ENCODE data around the gene PPP1R1C. TPM values are rescaled to one million over a fixed set of nuclear protein-coding genes. Genes with fewer than 3 reads are reported as not detected.
"Not testable (repeated sequence)": the region's sequence is repeated elsewhere in the genome, so short reads cannot be mapped to it uniquely, and the experiment has no call there.

PPP1R1C gene
- total RNA-seq, 2 donors from 2014 or later = 0.43 to 0.93 TPM

DNA sequence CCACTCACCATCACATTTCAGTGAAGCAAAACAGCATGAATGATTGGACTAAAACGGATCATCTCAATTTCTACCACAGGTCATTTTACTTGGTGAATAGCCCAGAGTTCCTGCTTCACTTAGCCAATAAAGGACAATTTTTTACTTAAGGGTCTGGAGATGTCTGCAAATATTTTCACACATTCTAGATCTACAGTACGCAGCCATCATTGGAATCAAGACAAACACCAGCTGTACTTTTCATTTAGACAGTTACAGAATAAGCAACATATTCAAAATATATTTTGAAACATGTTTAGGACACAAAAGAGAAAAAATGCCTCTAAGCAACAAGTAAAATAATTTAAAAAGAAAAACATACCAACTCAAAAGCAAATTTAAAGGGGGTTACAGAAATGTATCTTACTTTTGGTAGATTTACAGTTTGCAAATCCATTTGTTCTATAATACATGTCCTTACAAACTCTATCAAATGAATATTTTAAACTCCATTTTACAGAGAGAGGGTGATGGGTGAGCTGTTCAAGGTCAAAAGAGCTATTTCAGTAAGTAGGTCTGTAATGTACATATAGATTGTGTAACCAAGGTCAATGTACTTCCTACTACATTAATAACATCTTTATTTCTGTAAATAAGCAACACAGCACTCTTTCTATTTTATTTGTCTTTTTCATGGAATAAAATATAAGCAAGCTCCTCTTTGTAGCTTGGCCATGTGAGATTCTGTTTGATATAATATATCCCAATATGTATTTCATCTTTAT lies 13.4 kb downstream of the PPP1R1C start:
- intact Hi-C loops (cut with DNase I) = no loop called here
- DNase-seq (ENCODE audit: low spot score) = no peak

DNA sequence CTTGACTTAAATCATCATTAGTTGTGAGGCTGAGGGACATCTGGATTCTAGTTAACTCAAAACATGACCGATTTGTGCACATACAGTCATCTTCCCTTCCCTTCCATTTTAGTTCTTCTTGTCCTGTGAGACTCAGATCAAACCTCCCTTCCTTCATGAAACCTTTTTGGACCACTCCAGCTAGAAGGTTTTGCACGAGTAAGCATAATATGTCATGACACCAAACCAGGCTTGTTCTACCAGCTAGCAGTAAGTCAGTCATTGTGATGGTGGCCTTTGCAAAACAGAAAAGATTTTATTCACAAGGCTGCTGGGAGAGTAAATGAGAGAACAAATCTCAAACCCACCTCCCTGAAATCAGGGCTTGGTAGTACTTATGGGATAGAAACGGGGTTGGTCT lies 14.3 kb downstream of the PPP1R1C start:
- intact Hi-C loops (cut with DNase I) = no loop called here

DNA sequence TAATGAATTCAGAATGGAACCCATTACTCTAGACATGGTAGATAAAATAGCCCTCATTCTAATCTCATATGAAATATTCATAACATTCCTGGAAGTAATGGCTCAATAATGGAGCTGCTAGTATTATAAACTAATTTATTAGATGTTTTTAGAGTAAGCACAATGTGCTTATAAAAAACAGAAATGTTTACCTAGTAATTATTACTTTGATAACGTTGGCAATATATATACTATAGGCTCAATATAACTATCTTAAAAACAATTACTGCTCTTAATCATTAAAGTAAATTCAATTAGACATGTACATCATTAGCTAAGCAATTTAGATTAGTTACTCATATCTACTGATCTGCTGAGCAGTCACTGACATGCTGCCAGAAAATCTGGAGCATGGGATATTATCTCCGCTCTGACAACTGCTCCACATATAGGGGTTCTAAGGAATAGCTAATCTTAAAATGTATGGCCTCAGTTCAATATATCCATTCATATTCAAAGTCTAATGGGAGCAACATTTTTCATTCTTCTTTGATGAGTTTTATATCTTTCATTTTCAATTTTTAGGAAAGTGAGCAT lies 19.4 kb downstream of the PPP1R1C start:
- no peak for DNase-seq (ENCODE audit: low spot score)
- intact Hi-C loops (cut with DNase I) = no loop called here

More for the DNA sequence above, 14.3 kb downstream of the PPP1R1C start:
- DNase-seq (ENCODE audit: low spot score) = no peak

DNA sequence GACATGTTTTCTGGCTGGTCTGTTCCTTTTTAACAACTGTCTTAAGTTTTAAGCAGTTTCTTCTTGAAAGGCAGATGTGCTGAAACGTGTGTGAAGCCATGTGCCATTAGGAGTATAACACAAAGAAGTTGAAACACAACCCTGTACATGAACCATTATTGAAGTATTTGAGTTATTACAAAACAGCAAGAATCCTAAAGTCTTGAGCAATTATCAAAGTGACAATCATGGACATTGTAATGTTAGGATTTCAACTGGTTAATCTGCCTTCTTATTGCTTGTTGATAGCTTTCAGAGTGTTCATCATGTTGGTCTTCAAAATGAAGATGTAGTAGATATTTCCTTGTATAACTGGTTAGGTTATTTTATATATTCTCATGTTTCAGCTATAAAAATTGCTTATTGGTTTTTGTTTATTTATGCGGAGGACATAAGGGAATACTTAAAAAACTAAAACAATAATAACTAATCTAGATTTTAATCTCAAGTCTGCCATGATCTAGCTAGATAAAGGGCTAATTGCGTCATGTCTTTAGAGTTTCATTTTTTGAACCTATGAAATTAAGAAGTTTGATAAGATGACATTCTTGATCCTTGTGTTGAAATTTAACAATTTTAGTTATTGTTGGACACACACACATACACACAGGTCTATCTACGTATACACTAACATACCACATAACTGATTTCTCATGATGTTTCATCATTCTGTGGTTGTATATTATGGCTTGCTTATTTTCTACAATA lies 21.1 kb downstream of the PPP1R1C start:
- no peak for DNase-seq (ENCODE audit: low spot score)
- intact Hi-C loops (cut with DNase I) = no loop called here

DNA sequence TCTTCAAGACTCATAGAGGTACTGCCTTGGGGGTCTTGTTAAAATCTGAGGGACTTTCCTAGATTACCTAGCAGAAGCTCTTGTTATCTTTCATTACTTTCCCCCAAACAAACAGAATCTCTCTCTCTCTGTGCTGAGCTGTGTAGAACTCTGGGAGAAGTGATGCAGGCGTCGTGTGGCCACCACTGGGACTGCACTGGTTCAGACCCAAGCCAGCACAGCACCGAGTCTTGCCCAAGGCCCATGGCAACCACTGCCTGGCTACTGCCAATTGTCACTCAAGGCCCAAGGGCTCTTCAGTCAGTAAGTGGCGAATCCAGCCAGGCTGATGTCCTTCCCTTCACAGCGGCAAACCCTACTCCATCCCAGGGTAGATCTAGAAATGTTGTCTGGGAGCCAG lies 28.6 kb downstream of the PPP1R1C start:
- DNase-seq (ENCODE audit: low spot score) = no peak
- intact Hi-C loops (cut with DNase I) = no loop called here

DNA sequence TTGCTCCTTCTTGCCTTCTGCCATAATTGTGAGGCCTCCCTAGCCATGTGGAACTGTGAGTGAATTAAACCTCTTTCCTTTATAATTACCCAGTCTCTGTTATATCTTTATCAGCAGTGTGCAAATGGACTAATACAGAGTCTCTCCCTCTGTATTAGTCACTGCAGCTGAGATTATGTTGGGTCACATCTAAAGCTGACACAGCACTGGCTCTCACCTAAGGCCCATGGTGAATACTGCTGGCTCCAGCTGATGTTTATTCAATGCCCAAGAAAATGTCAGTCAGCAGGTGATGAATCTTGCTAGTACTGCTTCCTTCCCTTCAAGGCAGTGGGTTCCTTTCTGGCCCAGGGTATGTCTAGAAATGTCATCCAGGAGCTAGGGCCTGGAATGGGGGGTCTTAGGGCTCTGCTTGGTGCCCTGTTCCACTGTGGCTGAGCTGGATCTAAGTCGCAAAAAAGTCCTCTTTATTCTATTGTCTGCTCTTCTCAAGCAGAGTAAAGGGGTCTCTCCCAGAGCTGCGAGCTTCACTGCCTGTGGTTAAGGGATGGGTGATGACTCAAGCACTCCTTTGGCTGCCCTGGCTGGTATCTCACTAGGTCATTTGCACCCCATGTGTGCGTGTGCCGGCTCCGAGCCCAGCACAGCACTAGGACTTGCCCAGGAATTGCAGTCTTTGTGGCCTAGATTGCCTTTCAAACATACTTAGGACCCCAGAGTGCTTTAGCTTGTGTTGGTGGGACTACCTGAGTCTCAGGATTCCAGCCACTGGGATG lies 29.9 kb downstream of the PPP1R1C start:
- no peak for DNase-seq (ENCODE audit: low spot score)
- intact Hi-C loops (cut with DNase I) = no loop called here

DNA sequence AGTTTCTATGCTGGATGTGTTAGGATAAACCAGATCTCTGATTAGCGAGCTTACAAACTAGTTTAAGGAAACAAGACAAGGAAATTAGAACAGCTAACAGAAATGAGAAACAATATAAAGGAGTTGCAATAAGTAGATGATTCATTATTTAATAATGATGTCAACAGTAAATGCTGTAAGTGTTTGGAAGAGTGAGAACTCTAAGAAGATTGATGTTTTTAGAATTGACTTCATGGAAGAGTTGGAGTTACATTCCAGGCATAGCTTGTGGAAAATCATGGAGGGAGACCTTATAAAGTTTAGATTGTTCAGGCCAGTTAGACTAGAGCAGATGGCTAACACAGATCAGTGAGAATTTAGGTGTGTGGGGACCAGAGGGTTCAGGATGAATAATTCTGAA lies 32.6 kb downstream of the PPP1R1C start:
- no peak for DNase-seq (ENCODE audit: low spot score)
- intact Hi-C loops (cut with DNase I) = no loop called here

DNA sequence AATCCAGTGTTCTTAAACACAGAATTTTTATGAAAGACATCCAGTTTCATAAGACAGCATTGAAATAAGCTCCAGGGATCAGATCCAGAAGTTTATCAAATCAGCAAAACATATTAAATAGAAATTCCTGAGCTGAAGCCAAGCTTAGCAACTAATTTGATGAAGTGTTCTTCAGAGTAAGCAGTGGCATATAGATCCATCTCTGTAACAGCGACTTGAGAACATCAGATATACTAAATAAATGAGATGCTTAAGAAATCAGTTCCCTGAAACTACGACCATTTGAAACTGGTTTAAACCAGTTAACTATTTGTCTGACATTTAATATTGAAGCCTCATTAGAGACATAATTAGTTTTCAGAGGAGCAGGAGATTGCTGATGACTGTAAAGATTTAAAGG lies 34.1 kb downstream of the PPP1R1C start:
- intact Hi-C loops (cut with DNase I) = no loop called here
- DNase-seq (ENCODE audit: low spot score) = no peak

DNA sequence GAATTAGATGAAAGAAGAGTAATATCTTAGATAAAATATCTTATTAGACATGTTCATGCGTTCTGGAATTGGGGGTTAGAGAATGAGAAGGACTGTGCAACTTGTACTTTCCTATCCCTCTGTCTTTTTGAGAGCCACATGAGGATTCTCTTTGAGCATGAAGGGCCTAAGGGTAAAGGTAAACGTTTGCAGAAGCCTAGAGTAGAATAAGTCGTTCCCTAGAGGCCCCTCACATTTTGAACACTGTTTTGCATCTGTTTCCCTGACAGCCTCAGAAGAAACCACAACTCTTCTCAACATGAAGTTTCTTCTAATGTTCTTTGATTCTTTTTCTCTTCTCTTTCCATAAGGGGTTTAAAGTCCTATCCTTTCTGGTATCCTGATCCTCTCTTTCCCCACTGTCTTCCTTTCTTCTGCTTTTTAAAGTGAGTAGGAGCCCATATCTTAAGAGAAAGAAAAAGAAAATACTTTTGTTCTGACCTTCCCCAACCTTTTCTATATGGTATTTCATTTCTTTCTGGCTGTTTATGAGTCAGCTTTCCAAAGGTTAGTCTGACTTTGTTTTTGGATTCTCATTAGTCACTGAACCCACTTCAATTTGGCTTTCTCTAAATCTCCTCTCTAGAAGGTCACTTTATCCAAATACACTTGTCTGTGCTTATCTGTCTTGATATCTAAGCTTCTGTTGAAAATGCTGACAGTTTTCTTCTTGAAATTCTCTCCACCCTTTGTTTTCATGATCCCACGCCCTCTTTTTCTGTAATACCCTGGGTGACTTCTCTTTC lies 34.8 kb downstream of the PPP1R1C start:
- intact Hi-C loops (cut with DNase I) = no loop called here
- no peak for DNase-seq (ENCODE audit: low spot score)

DNA sequence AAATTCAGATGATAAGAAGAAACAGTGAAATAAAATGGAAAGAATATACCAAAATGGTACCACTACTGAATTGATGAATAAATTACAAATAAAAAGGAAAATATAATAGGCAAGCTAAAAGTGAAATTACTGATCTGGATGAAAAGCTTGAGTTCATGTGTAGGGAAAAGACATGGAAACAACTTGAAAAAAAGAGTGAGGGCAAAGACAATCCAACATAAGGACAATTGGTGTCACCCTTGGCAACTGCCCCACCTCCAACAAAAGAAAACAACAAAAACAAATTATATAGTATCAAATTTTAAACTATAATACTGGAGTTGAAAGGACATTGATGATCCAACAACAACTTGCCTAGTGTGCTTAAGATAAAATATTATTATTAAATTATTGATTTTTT lies 37.6 kb downstream of the PPP1R1C start:
- DNase-seq (ENCODE audit: low spot score) = no peak
- intact Hi-C loops (cut with DNase I) = no loop called here

DNA sequence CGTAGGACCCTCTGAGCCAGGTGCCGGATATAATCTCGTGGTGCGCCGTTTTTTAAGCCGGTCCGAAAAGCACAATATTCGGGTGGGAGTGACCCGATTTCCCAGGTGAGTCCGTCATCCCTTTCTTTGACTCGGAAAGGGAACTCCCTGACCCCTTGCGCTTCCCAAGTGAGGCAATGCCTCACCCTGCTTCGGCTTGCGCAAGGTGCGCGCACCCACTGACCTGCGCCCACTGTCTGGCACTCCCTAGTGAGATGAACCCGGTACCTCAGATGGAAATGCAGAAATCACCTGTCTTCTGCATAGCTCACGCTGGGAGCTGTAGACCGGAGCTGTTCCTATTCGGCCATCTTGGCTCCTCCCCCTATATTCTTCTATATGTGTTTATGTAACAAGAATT lies 45.2 kb downstream of the PPP1R1C start:
- intact Hi-C loops (cut with DNase I); DNase-seq (ENCODE audit: low spot score): not testable (repeated sequence)

DNA sequence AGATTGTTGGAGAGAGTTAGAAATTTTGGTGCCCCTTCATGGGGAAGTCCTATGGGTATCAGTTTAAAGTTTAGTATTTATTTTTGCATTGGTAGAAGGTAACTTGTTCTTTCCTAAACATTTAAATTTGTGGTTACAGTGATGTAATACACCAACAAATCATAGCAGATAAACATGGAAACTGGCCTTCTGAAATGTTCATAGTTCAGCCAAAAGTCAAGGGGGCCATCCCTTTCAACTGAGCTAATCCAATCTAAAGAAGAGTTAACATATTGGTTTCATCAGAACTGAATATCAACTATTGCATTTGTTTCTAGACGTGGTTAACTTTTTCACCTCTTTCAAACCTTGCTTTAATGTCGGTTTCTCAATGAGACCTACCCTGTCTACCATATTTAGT lies 46.3 kb downstream of the PPP1R1C start:
- DNase-seq (ENCODE audit: low spot score) = no peak
- intact Hi-C loops (cut with DNase I) = no loop called here

DNA sequence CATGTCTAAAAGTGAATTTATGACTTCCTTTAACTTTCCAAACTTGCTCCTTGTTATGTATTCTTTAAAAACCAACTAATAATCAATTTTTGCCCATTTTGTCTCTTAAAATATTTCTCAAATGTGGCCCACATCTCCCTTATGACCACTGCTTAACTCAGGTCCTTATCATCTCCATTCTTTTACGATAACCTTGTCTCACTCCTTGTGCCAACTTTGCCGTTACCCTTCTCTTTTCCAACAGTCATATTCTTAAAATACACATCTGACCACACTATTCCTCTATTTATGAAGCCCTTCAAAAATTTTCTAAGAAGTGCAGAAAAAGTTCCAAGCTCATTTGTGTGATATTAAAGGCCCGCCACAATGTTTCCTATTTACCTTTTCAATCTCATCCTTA lies 47.8 kb downstream of the PPP1R1C start:
- DNase-seq (ENCODE audit: low spot score) = no peak
- intact Hi-C loops (cut with DNase I) = no loop called here

DNA sequence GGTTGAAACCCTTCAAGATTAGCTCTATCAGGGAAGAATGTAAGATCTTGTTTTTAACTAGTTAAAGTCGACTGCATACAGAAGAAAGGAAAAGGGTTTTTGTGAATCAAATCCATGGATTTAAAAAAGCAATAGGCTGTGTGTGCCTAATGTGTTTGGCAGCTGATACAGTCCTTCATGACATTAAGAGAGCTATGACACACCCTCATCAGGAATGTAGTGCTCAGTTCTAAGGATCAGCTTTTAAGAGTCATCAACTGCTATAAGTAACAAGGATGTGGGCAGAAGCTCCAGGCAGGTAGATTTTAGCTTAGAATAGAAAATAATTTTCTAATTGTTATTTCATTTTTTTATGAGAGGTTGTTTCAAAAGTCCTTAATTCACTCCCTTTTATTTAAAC lies 52.9 kb downstream of the PPP1R1C start:
- intact Hi-C loops (cut with DNase I) = no loop called here
- DNase-seq (ENCODE audit: low spot score) = no peak

DNA sequence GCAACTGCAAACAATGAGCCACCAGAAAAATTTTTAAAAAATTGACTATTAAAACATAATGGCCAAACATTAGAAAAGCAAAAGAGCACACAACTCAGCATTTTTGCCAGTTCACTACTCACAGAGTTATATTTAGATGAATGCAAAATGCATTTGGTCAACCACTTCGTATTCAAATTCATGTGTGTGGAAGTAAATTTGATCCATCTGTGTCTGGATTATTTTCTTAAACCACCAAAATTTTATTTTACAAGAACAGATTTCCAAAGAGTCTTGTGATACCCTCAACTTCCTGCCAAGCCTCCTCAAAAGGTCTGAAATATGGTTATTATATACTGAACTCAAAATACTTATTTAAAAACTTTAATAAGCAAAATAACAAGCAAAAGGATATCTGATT lies 57.4 kb downstream of the PPP1R1C start:
- DNase-seq (ENCODE audit: low spot score) = no peak
- intact Hi-C loops (cut with DNase I) = no loop called here

DNA sequence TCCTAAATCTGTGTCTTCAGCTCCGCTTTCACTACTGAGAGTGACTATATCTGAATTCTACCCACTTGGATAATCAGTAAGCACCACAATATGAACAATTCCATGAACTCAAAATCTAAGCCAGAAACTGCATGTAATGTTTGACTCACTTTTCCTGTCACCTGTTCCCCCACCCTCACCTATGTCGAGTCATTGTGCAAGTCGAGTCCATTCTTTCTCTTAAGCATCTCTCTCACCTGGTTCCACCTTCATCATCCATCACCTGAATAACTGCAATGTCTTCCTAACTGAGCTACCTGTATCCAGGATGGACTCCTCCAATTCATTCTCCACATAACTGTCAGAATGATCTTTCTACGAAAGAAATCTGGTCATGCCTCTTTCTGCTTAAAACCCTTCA lies 58.2 kb downstream of the PPP1R1C start:
- no peak for DNase-seq (ENCODE audit: low spot score)
- intact Hi-C loops (cut with DNase I) = no loop called here

DNA sequence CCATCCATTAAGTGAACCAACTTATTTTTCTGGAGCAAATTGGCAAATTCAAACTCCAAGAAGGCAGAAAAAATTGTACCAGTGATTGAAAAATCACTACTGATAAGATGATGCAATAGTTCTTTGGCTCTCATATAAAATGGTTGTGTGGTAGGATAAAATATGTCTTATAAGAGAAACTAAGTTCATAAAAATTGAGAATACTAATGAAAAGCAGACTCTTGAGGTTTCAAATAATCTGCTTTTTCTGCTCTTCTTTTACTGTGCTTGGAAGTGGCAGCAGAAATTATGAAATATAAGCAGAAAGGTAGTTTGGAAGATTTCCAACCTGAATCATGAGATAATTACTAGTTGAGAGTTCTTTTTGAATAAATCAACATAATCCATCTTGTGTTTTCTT lies 61.9 kb downstream of the PPP1R1C start:
- DNase-seq (ENCODE audit: low spot score) = no peak
- intact Hi-C loops (cut with DNase I) = no loop called here

DNA sequence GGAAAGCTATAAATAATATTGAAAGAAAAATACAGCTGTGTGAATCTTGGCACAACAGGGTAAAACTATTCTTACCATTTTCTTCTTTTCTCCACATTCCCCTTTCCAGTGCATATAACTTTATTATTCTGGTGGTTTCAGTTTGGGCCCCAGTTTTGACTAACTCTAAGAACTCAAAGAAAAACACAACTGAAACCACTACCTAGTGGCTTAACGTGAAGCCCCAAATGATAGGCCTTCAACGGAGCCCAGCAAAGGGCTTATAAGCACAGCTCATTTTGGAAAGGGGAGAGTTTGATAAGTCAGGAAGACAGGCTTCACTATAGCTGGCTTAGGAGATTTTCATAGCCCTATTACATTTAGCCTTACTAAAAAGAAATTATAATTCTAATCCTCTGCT lies 62.4 kb downstream of the PPP1R1C start:
- intact Hi-C loops (cut with DNase I) = no loop called here
- no peak for DNase-seq (ENCODE audit: low spot score)

DNA sequence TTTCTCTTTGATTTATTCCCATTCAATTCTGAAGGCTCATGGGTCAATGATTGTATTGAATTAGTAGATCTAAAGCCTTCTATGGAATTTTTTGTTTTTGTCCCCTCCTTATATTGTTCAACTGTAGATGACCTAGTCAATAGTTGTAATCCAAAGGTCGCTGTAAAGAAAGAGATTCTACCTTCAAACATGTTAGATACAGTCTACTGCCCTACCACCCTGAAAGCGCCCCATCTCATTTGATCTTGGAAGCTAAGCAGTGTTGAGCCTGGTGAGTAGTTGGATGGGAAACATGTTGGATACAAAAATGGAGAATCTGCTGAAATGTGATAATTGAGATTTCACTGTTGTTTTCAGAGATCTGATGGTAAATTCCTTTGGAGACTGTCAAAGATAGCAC lies 63.0 kb downstream of the PPP1R1C start:
- intact Hi-C loops (cut with DNase I) = no loop called here
- DNase-seq (ENCODE audit: low spot score) = no peak
